GM21390 (cell line): ENCODE measurements around the gene SLC25A21.

ENCODE experiments used
- ATAC-seq: cut with Tn5 transposase; IDR thresholded peaks from one replicate; pipeline ENCODE4 v1.9.1; 2021; ENCODE audit not compliant: unreplicated experiment

Gene SLC25A21

DNA sequence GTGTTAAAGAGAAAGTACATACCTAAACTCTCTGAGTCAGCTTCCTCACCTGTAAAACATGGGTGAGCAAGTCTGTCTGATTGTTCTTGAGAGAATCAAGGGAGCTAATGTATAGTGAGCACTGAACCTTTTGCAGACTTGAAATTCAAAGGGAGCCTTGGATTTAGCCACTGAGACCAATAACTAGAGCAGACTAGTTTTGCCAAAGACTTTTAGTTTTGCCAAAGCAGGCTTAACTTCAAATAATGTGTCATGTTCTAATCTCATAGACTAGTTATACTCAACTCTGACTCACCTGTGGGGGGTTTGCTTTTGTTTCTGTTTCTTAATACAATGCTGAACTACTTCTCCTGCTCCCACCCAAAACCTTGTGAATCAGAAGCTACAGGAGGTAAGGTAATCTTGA is 123.7 kb downstream of the SLC25A21 start:
- no peak for ATAC-seq

DNA sequence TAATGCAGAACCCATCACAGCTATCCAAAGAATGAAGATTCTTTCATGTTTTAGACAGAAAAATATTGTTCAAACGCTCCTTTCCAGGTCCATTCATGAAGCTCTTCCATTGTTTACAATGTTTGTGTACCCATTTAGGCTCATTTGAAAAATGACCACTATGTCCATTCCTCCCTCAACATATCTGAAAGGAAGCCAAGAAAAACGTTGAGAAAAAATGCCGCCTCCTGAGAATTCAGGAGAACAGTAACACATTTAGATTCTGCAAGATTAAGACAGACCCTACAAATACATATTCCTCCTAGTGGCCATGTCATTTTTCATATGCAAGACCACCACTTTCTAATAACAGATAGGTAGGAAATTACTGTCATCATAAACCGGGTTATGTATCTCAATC is 124.4 kb downstream of the SLC25A21 start:
- ATAC-seq: no peak

DNA sequence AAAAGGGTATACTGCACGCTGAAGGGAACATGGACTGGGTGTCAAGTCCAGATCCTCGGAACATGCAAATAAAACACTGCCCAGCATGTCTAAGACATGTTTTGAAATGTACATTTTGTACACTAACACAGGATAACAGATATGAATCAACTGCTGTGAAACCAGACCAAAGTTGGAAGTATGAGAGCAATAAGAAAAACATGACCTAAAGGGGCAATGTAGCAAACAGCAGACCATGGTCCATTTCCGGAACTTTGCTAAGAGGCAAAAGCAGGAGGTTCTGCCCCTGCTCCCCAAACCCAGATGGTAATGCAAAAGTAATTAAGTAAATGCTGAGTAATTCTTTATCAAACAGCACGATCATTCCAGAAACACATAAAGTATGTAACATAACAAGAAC is 125.2 kb downstream of the SLC25A21 start:
- no peak for ATAC-seq

DNA sequence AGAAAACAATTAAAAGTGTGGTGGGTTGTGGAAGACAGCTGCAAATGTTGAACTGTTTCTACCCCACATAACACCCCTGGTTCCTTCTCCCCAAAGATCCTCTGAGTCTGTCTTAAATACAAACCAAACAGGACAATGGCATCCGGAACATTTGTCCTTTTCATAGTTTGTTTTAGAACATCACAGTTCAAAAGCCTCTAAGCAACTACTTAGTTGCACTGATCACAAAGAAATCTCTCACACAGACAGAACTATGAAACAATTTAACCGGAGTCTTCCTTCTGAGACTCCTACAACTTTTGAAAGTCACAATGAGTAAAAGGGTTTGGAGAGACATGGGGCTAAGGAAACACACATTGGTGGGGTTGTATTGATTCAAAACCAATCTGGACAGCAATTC is 125.6 kb downstream of the SLC25A21 start:
- ATAC-seq: no peak

DNA sequence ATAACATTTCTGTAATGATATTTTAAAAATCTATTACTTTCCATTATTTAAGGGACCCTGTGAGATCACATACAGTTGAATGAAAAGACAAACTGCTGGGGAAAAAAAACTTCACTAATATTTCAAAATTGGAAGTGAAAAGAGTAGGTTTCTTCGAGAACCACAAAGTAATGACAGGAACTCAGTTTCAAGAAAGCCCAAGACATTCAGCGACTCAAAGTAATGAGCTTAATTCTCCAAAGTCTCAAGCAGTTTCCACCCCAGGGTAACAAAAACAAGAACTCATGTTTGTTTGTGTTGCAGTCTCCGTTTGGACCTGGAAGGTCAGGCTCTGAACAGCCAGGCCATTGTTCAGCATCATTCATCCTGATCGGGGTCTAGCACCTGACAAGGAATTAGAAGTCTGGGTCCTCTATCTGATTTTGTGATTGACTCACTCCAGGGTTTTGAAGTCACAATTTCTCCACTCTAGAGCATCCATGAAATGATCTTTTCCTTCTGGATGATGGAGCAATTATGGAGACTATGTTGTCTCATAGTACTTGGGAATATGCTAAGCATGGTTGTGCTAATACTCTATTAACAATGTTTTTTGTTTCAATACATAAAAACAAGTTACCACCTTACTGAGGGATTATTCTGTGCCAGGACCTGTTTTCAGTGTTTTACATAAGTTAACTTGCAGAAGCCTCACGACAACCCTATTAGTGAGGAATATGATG is 126.9 kb downstream of the SLC25A21 start:
- no peak for ATAC-seq

DNA sequence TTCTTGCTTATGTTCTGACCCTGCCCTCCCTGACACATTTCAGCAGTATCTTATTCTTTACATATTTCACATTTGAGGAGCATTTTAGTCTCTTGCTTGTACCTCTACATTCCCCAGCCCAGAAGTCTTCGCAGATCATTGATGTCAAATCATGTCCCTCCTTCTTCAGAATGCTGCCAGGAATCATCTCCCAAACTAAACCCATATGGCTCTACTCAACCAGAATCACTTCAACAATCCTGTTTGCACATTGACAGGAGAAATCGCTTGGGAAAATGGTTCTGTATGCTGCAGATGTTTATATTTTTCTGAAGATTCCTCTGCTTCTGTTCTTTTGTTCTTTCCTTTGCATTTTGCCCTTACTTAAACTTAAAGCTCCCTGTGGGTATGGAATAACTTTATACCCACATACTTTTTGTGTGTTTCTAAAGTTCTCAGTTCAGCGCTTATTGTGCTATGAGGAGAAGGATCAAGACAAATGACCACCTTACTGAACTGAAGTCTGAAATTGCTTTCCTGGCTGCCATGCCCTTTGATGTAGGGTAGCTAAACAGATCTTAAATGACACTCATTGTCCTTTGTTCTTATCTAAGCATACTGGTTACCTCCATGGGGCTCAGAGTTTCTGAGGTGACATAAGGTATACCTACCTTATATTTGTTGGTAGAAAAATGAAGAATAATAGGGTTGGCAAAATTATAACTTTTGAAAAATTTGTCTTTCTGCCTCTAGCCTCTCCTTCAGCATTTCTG is 134.6 kb downstream of the SLC25A21 start:
- no peak for ATAC-seq

DNA sequence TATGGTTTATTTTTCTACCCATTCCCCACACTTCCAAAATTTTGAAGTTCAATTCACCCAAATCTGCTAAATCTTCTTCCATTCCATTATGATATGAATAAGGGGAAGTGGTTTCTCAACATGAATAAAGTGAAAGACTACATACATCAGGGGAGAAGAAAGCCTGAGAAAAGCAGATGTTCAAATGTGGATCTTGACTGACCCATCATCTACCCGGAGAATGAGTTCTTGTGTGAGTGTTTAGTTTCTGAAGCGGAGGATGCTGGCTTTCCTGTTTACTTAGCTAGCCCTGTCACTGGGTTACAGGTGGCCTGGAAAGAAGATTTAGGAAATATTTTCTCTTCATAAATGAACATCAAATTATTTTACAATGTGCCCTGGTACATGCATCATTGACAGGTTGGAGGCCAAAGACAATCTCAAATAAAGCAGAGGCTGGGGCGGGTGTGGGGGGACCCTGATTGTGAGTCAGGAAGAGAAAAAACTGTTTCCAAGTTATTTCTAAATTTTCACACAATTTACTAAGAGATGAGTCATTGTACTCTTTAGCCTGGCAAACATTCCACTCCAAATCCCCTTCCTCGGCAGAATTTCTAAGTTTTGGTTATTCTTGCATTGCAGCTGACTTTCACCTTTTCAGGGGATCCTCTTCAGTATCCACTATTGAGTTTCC is 135.6 kb downstream of the SLC25A21 start:
- ATAC-seq: no peak

DNA sequence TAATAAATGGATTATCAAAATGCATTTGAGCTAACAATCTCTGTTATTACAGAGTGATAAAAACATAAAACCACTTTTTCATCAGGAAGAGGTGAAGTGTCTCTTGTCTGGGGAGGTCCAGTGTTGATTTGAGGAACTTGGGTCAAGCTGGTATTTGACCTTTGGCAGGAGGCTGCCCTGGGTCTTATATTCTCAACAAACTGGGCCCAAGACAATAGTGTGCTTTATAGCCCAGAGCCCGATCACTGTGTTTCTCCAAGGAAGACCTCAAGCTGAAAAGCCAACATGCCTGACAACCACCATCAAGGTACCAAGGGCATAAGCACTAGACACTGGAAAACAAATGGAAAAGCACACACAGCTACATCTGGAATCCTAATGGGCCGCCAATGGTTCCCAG is 137.0 kb downstream of the SLC25A21 start:
- no peak for ATAC-seq

DNA sequence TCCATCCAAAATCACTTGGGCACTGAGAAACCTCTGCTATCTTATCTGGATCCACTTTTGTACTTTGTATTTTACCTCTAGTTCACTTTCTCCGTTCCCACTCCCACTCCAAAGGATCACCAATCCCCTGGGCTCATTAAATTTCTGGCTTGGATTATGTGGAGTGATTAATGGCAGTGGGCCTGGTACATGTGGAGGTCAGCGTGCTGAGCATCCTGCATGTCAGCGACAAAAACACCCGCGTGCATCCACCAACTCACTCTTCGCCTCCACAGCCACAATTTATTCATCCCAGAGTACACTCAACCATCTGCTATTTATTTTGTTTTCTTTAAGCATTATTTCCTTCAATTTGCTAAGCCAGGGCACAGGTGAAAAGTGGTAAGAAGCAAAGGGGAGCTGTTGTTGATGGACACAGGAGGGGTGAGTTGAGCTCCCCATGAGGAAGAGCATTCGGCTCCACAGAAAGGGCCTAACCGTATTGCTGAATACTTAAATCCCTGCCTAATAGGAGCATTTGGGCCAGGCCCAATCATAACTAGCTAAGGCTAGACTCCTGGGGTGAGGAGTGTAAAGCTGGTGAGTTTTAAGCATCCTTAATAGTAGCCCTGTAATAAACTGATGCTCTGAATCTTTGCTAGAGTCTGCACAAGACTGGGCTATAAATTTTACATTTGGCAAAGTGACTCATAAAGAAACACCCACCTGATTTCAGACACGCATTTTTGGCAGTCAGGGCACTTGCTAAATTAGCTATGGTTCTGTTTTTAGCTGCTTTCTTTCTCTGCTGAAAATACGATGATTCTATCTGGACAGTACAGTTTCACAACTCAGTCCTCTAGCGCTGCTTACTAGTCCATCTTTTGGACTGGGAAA is 137.8 kb downstream of the SLC25A21 start:
- no peak for ATAC-seq

DNA sequence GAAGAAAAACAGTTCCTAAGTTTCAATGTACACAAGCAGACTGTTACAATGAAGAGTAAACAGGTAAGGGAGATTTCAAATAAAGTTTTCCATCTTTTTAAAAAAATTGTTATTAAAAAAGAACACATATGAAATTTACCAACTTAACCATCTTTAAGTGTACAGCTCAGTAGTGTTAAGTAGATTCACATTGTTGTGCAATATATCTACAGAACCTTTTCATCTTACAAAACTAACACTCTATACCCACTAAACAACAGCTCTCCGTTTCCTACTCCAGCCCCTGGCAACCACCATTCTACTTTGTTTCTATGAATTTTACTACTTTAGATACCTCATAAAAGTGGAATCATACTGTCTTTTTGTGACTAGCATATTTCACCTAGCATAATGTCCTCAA is 139.5 kb downstream of the SLC25A21 start:
- ATAC-seq: no peak

DNA sequence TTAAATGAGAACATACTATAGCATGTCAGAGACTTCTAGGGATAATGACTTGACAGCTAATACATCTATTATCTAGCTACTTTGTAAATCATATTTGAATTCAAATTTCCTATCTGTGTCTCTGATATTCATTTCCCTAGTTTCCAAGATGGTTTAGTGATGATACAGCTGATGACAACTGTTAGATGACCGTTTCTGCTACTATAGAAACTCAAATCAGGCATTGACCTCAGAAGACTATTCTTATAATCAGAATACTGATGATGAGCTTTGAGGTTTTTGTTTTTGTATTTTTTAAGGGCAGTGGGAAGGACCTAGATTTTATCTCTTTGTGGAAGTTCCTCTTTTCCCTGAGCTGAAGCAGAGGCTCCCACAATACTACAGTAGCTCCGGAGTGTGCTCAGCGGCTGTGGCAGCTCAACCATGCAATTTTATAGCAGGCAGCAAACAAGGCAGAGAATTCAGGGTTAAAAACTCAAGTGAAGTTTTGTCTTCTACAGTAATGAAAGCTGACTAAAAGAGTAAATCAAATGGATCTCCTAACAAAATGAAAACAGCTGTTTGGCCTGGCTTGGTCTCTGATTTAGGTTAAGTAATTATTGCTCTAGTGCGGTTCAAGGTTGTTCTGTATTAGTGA is 145.1 kb downstream of the SLC25A21 start:
- ATAC-seq: no peak

DNA sequence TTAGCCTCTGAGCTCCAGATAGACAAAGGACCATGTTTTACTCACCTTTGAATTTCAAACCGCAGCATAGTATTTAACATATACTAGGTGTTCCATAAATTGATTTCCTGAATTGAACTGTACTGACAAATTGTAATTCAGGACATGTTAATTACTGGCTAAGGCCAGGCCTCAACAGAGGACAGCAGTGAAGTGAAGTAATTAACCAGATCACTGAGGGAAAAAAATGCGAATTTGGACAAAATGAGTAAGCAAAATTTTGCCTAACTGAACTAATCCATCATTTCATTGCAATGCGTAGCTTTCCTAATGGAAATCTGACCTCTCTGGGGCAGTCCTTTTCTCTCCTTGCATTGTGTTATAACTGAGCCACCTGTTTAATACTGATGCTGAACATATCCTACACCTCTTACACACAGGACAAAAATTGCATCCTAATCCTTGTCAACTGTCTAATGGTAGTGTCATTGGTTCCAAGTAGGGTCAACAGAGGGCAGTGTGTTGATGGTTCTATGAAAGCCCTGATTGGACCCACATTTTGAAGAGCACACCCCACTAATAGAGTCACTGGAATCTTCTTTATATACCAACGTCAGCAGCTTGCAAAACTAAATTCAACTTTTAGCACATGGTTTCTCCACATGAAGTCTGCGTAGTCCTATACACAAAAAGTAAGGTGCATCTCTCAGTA is 148.4 kb downstream of the SLC25A21 start:
- ATAC-seq: no peak

DNA sequence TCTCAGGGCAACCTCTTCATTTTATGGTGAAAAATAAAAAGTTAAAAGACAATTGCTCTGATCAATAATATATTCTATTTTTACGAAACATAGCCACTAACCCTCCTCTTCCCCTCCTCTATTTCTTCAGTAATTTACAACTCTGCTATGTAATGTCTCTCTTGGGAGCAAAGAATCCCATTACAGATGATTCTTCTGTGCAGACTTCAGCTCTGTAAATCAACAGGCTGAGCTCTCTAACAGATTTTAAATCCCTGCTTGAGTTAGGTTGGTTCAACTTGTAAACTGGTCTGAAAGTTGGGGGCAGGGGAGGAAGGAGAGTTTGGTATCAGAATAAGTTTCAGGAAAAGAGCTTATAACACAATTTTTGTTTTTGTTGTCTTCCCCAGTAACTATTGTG is 151.0 kb downstream of the SLC25A21 start:
- ATAC-seq: no peak

DNA sequence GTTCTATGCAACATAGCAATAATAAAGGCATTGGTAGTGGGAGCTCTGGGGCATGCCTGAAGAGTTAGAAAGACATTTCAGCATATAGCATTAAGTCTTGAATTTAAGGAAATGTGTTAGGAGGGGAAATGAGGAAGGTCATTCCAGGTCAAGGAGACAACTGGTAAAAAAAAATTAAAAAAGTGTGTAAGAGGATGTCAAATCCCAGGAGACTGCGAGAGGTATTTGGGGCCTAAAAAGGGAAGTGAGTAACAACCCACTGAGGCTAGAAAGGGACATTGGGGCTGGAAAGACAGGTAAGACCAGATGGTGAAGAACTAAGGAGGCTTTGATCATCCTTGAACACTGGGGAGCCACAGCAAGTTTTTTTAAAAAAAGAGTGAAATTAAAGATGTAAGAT is 152.9 kb downstream of the SLC25A21 start:
- ATAC-seq: no peak

DNA sequence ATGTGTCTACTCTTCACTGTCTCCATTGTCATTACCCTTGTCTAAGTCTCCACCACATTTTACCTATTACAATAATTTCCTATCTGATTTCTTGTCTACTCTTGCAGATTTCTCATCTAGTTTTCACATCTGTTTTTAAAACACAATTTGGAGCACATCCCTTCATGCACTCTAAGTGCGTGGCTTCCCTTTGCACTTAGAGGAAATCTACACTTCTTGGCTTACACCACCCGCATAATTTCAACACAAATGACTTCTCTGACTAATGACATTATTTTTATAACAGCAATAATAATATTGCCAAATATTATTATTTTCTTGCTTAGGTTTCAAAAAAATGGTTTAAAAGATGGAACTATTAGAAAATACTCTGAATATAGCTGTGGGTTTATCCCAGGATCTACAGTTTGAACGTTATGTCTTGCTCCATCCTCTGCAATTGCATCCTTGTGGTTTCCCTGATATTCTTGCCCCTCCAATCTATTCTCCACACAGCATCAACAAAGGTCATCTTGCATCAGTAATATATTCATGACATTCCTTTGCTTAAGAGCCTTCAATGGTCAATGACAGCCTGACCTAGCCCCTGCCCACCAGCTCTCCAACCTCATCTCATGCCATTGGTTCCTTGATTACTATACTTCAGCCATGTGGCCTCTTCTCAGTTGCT is 153.7 kb downstream of the SLC25A21 start:
- ATAC-seq: no peak

DNA sequence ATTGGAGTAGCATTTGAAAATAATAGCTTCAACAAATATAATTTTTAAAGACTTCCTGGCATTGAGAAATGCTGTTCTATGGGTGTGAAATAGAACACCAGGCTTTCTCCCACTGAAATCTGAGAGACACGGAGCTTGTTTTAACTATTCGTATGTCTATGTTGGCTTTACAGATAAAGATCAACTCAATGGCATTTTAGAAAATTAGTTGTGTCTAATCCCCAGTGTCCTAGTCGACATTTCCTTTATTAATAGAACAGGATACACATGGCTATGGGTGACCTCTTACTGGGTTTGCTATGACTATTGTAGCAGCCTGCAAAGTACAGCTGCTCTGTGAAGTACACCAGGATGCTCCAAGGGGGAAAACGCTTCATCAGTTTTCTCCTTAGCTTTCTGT is 159.3 kb downstream of the SLC25A21 start:
- no peak for ATAC-seq

DNA sequence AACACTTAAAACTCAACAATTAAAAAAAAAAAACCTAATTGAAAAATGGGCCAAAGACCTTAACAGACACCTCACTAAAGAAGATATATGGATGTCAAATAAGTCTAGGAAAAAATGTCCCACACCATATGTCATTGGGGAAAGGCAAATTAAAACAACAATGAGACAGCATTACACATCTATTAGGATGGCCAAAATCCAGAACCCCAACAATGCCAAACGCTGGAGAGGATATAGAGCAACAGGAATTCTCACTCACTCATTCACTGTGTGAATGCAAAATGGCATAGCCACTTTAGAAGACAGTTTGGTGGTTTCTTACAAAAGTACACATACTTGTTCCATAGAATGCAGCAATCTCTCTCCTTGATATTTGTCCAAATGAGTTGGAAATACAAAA is 173.7 kb downstream of the SLC25A21 start:
- ATAC-seq: no peak

DNA sequence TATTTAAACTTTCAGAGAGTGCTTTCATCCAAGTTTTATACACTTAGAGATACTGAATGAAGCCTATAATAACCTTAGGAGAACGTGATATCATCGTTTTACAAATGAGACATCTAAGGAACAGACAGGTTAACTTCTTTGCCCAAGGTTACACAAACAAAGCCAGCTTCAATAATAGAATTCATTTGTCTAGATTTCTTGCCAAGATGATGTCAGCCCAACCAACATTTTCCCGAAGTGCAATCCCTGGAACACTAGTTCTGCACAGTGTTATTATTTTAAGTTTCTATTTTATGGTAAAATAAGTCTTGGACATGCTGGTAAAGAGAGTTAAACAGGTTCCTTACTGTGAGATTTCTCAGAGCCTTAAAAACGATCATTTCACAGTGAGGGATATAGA is 174.6 kb downstream of the SLC25A21 start:
- no peak for ATAC-seq

DNA sequence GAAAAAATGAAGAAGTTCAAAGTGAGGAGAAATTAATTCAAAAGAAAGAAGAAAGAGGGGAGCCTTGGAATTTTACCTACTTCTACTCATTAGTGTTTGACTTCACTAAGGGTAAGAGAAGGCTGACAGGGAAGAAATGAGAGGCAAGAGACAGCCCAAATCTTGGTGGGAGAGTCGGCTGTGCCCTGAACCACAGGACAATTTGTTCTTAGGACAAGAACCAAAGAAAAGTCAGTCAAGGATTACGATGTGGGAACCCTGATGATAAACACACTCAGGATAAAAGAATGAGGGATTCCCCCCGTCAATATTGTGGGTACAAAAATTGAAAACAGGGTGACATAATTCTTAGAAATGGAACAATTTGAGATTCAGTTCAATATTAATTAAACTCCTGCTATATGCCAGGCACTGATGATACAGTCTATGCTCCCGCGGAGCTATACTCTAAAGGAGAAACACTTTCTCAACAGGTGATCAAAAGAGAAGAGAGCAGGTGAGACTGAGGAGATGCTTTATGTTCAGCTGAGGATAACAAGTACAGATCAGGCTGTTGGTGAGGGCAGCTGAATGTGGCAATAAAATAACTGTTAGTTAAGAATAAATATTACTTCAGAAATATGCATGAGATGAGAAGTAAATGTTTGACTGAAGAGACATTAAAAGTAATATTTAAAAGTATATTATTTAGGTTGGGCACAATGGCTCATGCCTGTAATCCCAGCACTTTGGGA is 175.4 kb downstream of the SLC25A21 start:
- no peak for ATAC-seq
